ENCODE measurements around the gene ZBTB24. TPM values are rescaled to one million over a fixed set of nuclear protein-coding genes. Genes with fewer than 3 reads are reported as not detected.

ZBTB24 gene
- polyA plus RNA-seq, 3 donors, result 3.1 to 4.7 (median 3.4) TPM

DNA sequence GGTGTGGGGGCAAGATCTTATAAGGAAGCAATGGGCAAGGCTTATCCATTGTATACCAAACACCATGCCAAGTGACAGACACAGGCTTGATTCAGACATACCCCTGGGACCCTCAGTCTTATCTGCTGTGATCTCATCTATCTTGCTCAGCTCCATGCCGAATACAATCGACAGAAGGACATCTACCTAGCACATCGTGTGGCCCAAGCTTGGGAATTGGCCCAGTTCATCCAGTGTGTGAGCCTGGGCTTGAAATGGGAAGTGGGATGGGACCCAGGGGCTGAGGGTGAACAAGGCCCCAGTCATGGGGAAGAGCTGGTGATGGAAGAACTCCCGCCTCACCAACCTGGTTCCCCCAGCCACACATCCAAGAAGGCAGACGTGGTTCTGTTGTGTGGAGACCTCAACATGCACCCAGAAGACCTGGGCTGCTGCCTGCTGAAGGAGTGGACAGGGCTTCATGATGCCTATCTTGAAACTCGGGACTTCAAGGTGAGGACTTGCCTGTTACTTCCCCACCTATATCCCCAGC is 40.6 kb downstream of the ZBTB24 start:
- intact Hi-C loops (cut with micrococcal nuclease), result loop anchor here (5.0 kb wide), 1 partner anchor 40 kb away; the partner anchor contains the start of gene ZBTB24 (in 2 of the 2)
- H4K20me1 ChIP-seq (ENCODE audit: insufficient read depth, low read length), result peaks cover 52% of the 10 kb centered on the region
- Mint-ChIP-seq H3K4me3 (peak overlapping the region in 1 of 2 donors; percentile 42), H3K27me3 (ENCODE audit: low read depth in 3 of 3) (peaks cover 1 to 10% (median 4%) of the 10 kb centered on the region in 3 donors), H3K27ac (peak overlapping the region in 3 of 7 donors; percentile 5 to 46 (median 23)), H3K36me3 (peaks cover 42 to 50% of the 10 kb centered on the region in 2 donors), H3K4me1 (peaks cover 31% of the 10 kb centered on the region), H3K9me3 (peaks cover 0 to 2% (median 0%) of the 10 kb centered on the region in 7 donors)
- H3K36me3 ChIP-seq (replicated peaks in 1 of 2; ENCODE audit: control insufficient read depth in 1 of 2, insufficient read depth in 2 of 2, low read length in 2 of 2), result peaks cover 40 to 49% of the 10 kb centered on the region in 2 donors
- H3K4me1 ChIP-seq (ENCODE audit: control insufficient read depth in 1 of 2, insufficient read depth in 2 of 2, low read length in 2 of 2), result peaks cover 17 to 29% of the 10 kb centered on the region in 2 donors
- no peak for DNase-seq
- H3K9ac ChIP-seq (ENCODE audit: insufficient read depth, low read length, poor library complexity, severe bottlenecking), result no peak overlapping the region
- peaks cover 0 to 4% of the 10 kb centered on the region in 2 donors for H3K27me3 ChIP-seq (ENCODE audit: control insufficient read depth in 2 of 2, insufficient read depth in 2 of 2, low read length in 2 of 2)
- no peaks in the 10 kb centered on the region for H3K9me3 ChIP-seq (replicated peaks in 1 of 2; ENCODE audit: control insufficient read depth in 1 of 2, insufficient read depth in 1 of 2, low read length in 2 of 2)
- H3K27ac ChIP-seq (ENCODE audit: low read depth in 1 of 2, low read length in 2 of 2), result no peak overlapping the region
- no peak overlapping the region for H3K4me2 ChIP-seq (replicated peaks; ENCODE audit: extremely low read depth, low read length, poor library complexity, severe bottlenecking)
- H2AFZ ChIP-seq (ENCODE audit: insufficient read depth, low read depth, low read length, poor library complexity, severe bottlenecking), result no peak overlapping the region
- H3K79me2 ChIP-seq (ENCODE audit: insufficient read depth, low read length), result peaks cover 6% of the 10 kb centered on the region
- 100% methylated on average over 4 of the region's 6 CpGs for WGBS (ENCODE audit: insufficient coverage)
- H3K4me3 ChIP-seq (replicated peaks in 1 of 3; ENCODE audit: low read depth in 2 of 3, low read length in 3 of 3), result peak overlapping the region in 1 of 3 experiments; percentile 87
- TF ChIP-seq, protein P1, sequence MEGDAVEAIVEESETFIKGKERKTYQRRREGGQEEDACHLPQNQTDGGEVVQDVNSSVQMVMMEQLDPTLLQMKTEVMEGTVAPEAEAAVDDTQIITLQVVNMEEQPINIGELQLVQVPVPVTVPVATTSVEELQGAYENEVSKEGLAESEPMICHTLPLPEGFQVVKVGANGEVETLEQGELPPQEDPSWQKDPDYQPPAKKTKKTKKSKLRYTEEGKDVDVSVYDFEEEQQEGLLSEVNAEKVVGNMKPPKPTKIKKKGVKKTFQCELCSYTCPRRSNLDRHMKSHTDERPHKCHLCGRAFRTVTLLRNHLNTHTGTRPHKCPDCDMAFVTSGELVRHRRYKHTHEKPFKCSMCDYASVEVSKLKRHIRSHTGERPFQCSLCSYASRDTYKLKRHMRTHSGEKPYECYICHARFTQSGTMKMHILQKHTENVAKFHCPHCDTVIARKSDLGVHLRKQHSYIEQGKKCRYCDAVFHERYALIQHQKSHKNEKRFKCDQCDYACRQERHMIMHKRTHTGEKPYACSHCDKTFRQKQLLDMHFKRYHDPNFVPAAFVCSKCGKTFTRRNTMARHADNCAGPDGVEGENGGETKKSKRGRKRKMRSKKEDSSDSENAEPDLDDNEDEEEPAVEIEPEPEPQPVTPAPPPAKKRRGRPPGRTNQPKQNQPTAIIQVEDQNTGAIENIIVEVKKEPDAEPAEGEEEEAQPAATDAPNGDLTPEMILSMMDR (IDR thresholded peaks at IDR 0.05), result no peak

DNA sequence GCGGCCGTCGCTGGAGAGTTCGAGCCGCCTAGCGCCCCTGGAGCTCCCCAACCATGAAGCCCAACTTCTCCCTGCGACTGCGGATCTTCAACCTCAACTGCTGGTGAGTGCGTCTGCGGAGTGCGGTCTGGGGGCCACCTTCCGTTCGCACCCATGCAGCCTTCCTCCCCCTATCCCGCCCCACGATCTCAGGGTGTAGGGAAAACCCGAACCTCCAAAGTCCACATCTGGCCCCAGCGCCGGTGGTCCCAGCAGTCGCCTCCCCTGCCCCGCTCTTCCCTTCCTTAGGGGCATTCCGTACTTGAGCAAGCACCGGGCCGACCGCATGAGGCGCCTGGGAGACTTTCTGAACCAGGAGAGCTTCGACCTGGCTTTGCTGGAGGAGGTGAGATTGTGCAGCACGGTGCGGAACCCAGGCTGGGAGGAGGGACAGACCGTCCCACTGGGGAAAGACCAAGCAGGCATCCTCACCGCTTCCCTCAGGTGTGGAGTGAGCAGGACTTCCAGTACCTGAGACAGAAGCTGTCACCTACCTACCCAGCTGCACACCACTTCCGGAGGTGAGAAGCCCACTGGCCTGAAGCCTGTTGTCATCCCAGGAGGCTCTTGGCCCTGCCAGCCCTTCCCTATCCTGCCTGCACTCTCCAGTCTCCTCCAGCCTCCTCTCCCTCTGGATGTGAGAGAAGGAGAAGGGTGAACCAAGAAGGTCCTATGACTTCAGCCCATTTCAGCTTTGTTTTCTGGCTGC is 41.8 kb downstream of the ZBTB24 start:
- WGBS (ENCODE audit: insufficient coverage), result 0% methylated on average over 17 of the region's 31 CpGs
- H3K27me3 ChIP-seq (ENCODE audit: control insufficient read depth in 2 of 2, insufficient read depth in 2 of 2, low read length in 2 of 2), result peaks cover 0 to 4% of the 10 kb centered on the region in 2 donors
- peak overlapping the region; percentile 52 to 87 (median 71) for H3K4me3 ChIP-seq (replicated peaks in 1 of 3; ENCODE audit: low read depth in 2 of 3, low read length in 3 of 3)
- peak overlapping the region; percentile 93 for H3K4me2 ChIP-seq (replicated peaks; ENCODE audit: extremely low read depth, low read length, poor library complexity, severe bottlenecking)
- no peaks in the 10 kb centered on the region for H3K9me3 ChIP-seq (replicated peaks in 1 of 2; ENCODE audit: control insufficient read depth in 1 of 2, insufficient read depth in 1 of 2, low read length in 2 of 2)
- Mint-ChIP-seq H3K27ac (peak overlapping the region; percentile 87 to 97 (median 92)), H3K4me3 (peak overlapping the region; percentile 96), H3K9me3 (no peaks in the 10 kb centered on the region), H3K4me1 (peaks cover 28% of the 10 kb centered on the region), H3K36me3 (peaks cover 35 to 38% of the 10 kb centered on the region in 2 donors), H3K27me3 (ENCODE audit: low read depth in 3 of 3) (peaks cover 1 to 9% (median 4%) of the 10 kb centered on the region in 3 donors)
- TF ChIP-seq, protein P1 (IDR thresholded peaks at IDR 0.05), result peak; percentile 9
- peaks cover 28 to 37% of the 10 kb centered on the region in 2 donors for H3K36me3 ChIP-seq (replicated peaks in 1 of 2; ENCODE audit: control insufficient read depth in 1 of 2, insufficient read depth in 2 of 2, low read length in 2 of 2)
- DNase-seq, result peak; percentile 52 to 78 (median 54)
- peak overlapping the region; percentile 53 to 85 for H3K27ac ChIP-seq (ENCODE audit: low read depth in 1 of 2, low read length in 2 of 2)
- peaks cover 18 to 27% of the 10 kb centered on the region in 2 donors for H3K4me1 ChIP-seq (ENCODE audit: control insufficient read depth in 1 of 2, insufficient read depth in 2 of 2, low read length in 2 of 2)
- H3K9ac ChIP-seq (ENCODE audit: insufficient read depth, low read length, poor library complexity, severe bottlenecking), result peak overlapping the region; percentile 92
- peaks cover 40% of the 10 kb centered on the region for H4K20me1 ChIP-seq (ENCODE audit: insufficient read depth, low read length)
- peak overlapping the region; percentile 92 for H2AFZ ChIP-seq (ENCODE audit: insufficient read depth, low read depth, low read length, poor library complexity, severe bottlenecking)
- peaks cover 6% of the 10 kb centered on the region for H3K79me2 ChIP-seq (ENCODE audit: insufficient read depth, low read length)
- intact Hi-C loops (cut with micrococcal nuclease), result loop anchor here (2.0 to 5.0 kb wide), 2 partner anchors 41 to 56 kb away; partner anchors contain the start of gene ZBTB24 (in 2 of the 2)
